ENCODE measurements around the gene PCMTD2.
A peak's percentile ranks its signal among the peaks of the same experiment; 100 is the strongest.
"Not testable (repeated sequence)": the region's sequence is repeated elsewhere in the genome, so short reads cannot be mapped to it uniquely, and the experiment has no call there.

Gene PCMTD2

GRCh38 chr20:64315381-64315780, 59.8 kb downstream of the PCMTD2 start:
- not testable (repeated sequence) for DNase-seq

GRCh38 chr20:64315884-64316283, 60.3 kb downstream of the PCMTD2 start:
- DNase-seq: not testable (repeated sequence)

GRCh38 chr20:64316415-64317083, 61.0 kb downstream of the PCMTD2 start:
- peak; percentile 30 for DNase-seq

GRCh38 chr20:64317331-64317730, 61.8 kb downstream of the PCMTD2 start:
- not testable (repeated sequence) for DNase-seq

GRCh38 chr20:64318056-64318455, 62.5 kb downstream of the PCMTD2 start:
- DNase-seq: not testable (repeated sequence)

GRCh38 chr20:64322031-64322789, 66.7 kb downstream of the PCMTD2 start:
- not testable (repeated sequence) for DNase-seq
